SK-N-SH (cell line): ENCODE measurements around the gene SH2D5. TPM values are rescaled to one million over a fixed set of nuclear protein-coding genes. Genes with fewer than 3 reads are reported as not detected.
A peak's percentile ranks its signal among the peaks of the same experiment; 100 is the strongest.

Source experiments
- CTCF ChIA-PET: fragments of 300-600, 350-600 bp; formaldehyde crosslinking; extraction: SDS; loops from one replicate; lab custom pipeline; 2021; lab: Yijun Ruan, JAX
- POLR2A ChIA-PET: fragments of 350-600 bp; sonication (Branson Sonifier 250); formaldehyde crosslinking; extraction: SDS; loops from one replicate; lab custom pipeline; 2020; ENCODE audit warnings: antibody characterized with exemption, inconsistent platforms; lab: Yijun Ruan, JAX
- DNase-seq: peaks from one replicate; pipeline ENCODE4 v3.0.0; 2012
- H2AFZ ChIP-seq: fragments of 200-600 bp; sonication (generic); 2 replicates; pipeline ENCODE4 v1.8.1; 2016; ENCODE audit warnings: antibody characterized with exemption, mild to moderate bottlenecking, low read depth
- H3F3A ChIP-seq: fragments of 200-600 bp; sonication (generic); replicated peaks from 2 replicates; pipeline ENCODE3; 2016; ENCODE audit warnings: antibody characterized with exemption, mild to moderate bottlenecking; ENCODE audit not compliant: insufficient read depth
- H3K27ac ChIP-seq, 2 experiments: fragments of 200-500 bp in 1 of 2; fragments of 200-600 bp in 1 of 2; sonication (Bioruptor generic) in 1 of 2; sonication (generic), shearing (Covaris generic) in 1 of 2; 2 replicates each; pipeline versions ENCODE4 v1.5.1 to v1.6.1; 2014 to 2016; ENCODE audit warnings: low read depth in 2 of 2, inconsistent platforms in 1 of 2, low read length in 1 of 2, mild to moderate bottlenecking in 1 of 2, mixed read lengths in 1 of 2
- H3K27me3 ChIP-seq: fragments of 200-600 bp; sonication (generic), shearing (Covaris generic); 2 replicates; pipeline ENCODE4 v1.6.1; 2016; ENCODE audit warnings: mixed run types; ENCODE audit not compliant: insufficient read depth
- H3K36me3 ChIP-seq, 2 experiments: fragments of 200-500 bp in 1 of 2; fragments of 200-600 bp in 1 of 2; sonication (Bioruptor generic) in 1 of 2; sonication (generic) in 1 of 2; replicated peaks in 1 of 2; 2 replicates each; pipeline versions ENCODE3 to v1.5.1; 2014 to 2016; ENCODE audit warnings: low read length in 1 of 2, mild to moderate bottlenecking in 1 of 2; ENCODE audit not compliant: insufficient read depth in 2 of 2, control insufficient read depth in 1 of 2
- H3K4me1 ChIP-seq, 2 experiments: fragments of 200-500 bp in 1 of 2; fragments of 200-600 bp in 1 of 2; sonication (Bioruptor generic) in 1 of 2; sonication (generic), shearing (Covaris generic) in 1 of 2; 2 replicates each; pipeline versions ENCODE4 v1.5.1 to v1.6.1; 2014 to 2016; ENCODE audit warnings: low read depth in 1 of 2, low read length in 1 of 2, mixed run types in 1 of 2; ENCODE audit not compliant: insufficient read depth in 2 of 2, control insufficient read depth in 1 of 2
- H3K4me2 ChIP-seq: fragments of 200-600 bp; sonication (generic), shearing (Covaris generic); 2 replicates; pipeline ENCODE4 v1.6.1; 2017; ENCODE audit warnings: mixed run types
- H3K4me3 ChIP-seq, 2 experiments: fragments of 200-500 bp in 1 of 2; fragments of 200-600 bp in 1 of 2; sonication (Bioruptor generic) in 1 of 2; sonication (generic), shearing (Covaris generic) in 1 of 2; 2 replicates each; pipeline versions ENCODE4 v1.5.1 to v1.8.1; 2014 to 2016; ENCODE audit warnings: low read depth in 2 of 2, inconsistent platforms in 1 of 2, low read length in 1 of 2, mild to moderate bottlenecking in 1 of 2, mixed read lengths in 1 of 2, moderate library complexity in 1 of 2
- H3K79me2 ChIP-seq: fragments of 200-600 bp; sonication (generic); 2 replicates; pipeline ENCODE4 v1.8.1; 2017; ENCODE audit warnings: mild to moderate bottlenecking; ENCODE audit not compliant: insufficient read depth
- H3K9ac ChIP-seq: fragments of 200-600 bp; sonication (generic); 2 replicates; pipeline ENCODE4 v1.6.1; 2017; ENCODE audit warnings: mixed run types
- H3K9me2 ChIP-seq: fragments of 200-600 bp; sonication (generic); 2 replicates; pipeline ENCODE4 v1.6.1; 2017; ENCODE audit warnings: mixed run types
- H3K9me3 ChIP-seq: fragments of 200-600 bp; sonication (generic); 2 replicates; pipeline ENCODE4 v1.6.1; 2017; ENCODE audit warnings: mixed run types, mild to moderate bottlenecking, moderate library complexity
- H4K20me1 ChIP-seq: fragments of 200-600 bp; sonication (generic); 2 replicates; pipeline ENCODE4 v1.6.1; 2017; ENCODE audit warnings: mild to moderate bottlenecking, mixed run types; ENCODE audit not compliant: insufficient read depth
- CHD2 ChIP-seq: fragments of 150-350 bp; IDR thresholded peaks from 2 replicates; pipeline ENCODE4 v1.6.1; 2018; ENCODE audit warnings: low read length; ENCODE audit not compliant: partially characterized antibody
- ELF1 ChIP-seq: IDR thresholded peaks from 2 replicates; pipeline ENCODE4 v1.4.0; 2012
- EZH2phosphoT487 ChIP-seq: fragments of 200-600 bp; sonication (generic); IDR thresholded peaks from 2 replicates; pipeline ENCODE4 v1.6.1; 2017; ENCODE audit warnings: low read depth, mixed run types, mild to moderate bottlenecking, antibody characterized with exemption, moderate library complexity, borderline replicate concordance
- FOSL2 ChIP-seq: IDR thresholded peaks from 2 replicates; pipeline ENCODE4 v1.4.0; 2012; ENCODE audit warnings: low read depth, mild to moderate bottlenecking, moderate library complexity, borderline replicate concordance
- FOXJ3 ChIP-seq: sonication (generic); formaldehyde crosslinking; IDR thresholded peaks from 2 replicates; pipeline ENCODE4 v1.5.1; 2020; ENCODE audit warnings: mild to moderate bottlenecking, missing genetic modification reagents
- GABPA ChIP-seq: IDR thresholded peaks from 2 replicates; pipeline ENCODE4 v1.4.0; 2012; ENCODE audit warnings: low read depth, mild to moderate bottlenecking
- GATA2 ChIP-seq: sonication (generic); formaldehyde crosslinking; IDR thresholded peaks from 2 replicates; pipeline ENCODE4 v1.5.0; 2020; ENCODE audit warnings: mild to moderate bottlenecking, missing genetic modification reagents
- MEF2A ChIP-seq: IDR thresholded peaks from 2 replicates; pipeline ENCODE4 v1.4.0; 2012; ENCODE audit warnings: low read depth, borderline replicate concordance
- MXI1 ChIP-seq: IDR thresholded peaks from 2 replicates; pipeline ENCODE4 v1.6.1; 2012; ENCODE audit warnings: mild to moderate bottlenecking, low read depth, low read length, improper control_type of control experiment
- NRF1 ChIP-seq: IDR thresholded peaks from 2 replicates; pipeline ENCODE4 v1.6.1; 2012; ENCODE audit warnings: low read depth, mild to moderate bottlenecking, low read length
- POLR2AphosphoS5 ChIP-seq: IDR thresholded peaks from 2 replicates; pipeline ENCODE4 v1.6.1; 2012; ENCODE audit warnings: low read depth, low read length
- RAD21 ChIP-seq: IDR thresholded peaks from 2 replicates; pipeline ENCODE4 v1.6.1; 2012; ENCODE audit warnings: mild to moderate bottlenecking, low read length
- RCOR1 ChIP-seq: fragments of 150-350 bp; IDR thresholded peaks from 2 replicates; pipeline ENCODE4 v1.6.1; 2017; ENCODE audit warnings: antibody characterized with exemption, low read length
- REST ChIP-seq: IDR thresholded peaks from 2 replicates; pipeline ENCODE4 v1.6.1; 2012; ENCODE audit warnings: mild to moderate bottlenecking, low read depth, low read length, moderate library complexity
- TAF1 ChIP-seq: IDR thresholded peaks from 2 replicates; pipeline ENCODE4 v1.6.1; 2012; ENCODE audit warnings: low read depth, mild to moderate bottlenecking, low read length, moderate library complexity, borderline replicate concordance
- TCF12 ChIP-seq: IDR thresholded peaks from 2 replicates; pipeline ENCODE4 v1.4.0; 2012
- TEAD4 ChIP-seq: IDR thresholded peaks from 2 replicates; pipeline ENCODE4 v1.4.0; 2012; ENCODE audit warnings: mild to moderate bottlenecking, borderline replicate concordance; ENCODE audit not compliant: insufficient read depth
- WGBS: methylation state at CpG from one replicate; pipeline ENCODE4 v1.1.6; 2017; ENCODE audit warnings: low lambda C conversion rate; 5-methylcytosine and 5-hydroxymethylcytosine counted together
- polyA plus RNA-seq, 3 experiments: library from polyadenylated mRNA; depleted of rRNA; stranded (reverse); fragments of >200 nt; gene quantifications; 2 replicates each; pipeline ENCODE4 v1.2.3, GENCODE V29; 2012
- TF ChIP-seq, protein P1 (sequence below): IDR thresholded peaks from 2 replicates; pipeline ENCODE4 v1.4.0; 2012; ENCODE audit warnings: low read depth, borderline replicate concordance
- TF ChIP-seq, protein P2 (sequence below): fragments of 200-600 bp; sonication (generic); IDR thresholded peaks from 2 replicates; pipeline ENCODE4 v1.6.1; 2017; ENCODE audit warnings: antibody characterized with exemption, mild to moderate bottlenecking, moderate library complexity

Gene SH2D5
- polyA plus RNA-seq, 1 of the 3 experiments (the other 2 are of a cell fraction): 6.1 TPM

DNA sequence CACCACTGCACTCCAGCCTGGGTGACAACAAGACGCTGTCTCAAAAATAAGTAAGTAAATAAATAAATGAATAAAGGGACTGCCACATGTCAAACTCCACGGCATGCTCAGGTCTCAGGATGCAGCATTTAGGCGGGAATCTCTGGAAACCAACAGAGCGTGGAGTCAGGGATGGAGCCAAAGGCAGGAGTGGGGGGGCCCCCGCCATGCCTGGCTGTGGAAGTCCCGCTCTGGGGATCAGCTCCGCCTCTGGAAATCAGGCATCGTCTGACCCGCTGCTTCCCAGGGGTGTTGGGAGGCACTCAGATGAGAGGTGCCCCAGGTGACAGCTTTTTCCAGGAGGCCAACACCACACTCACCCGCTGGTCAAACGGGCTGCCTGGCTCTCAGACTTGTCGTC, 34.9 kb downstream of the SH2D5 start:
- TF ChIP-seq GATA2 (CRISPR knock-in tag) (no peak), TAF1 (no peak), TEAD4 (no peak), TCF12 (no peak), NRF1 (no peak), RAD21 (no peak), EZH2phosphoT487 (no peak), CHD2 (no peak), ELF1 (no peak), MXI1 (no peak), REST (no peak), GABPA (no peak), POLR2AphosphoS5 (no peak), MEF2A (no peak), RCOR1 (no peak), FOSL2 (no peak), FOXJ3 (CRISPR knock-in tag) (no peak)
- TF ChIP-seq, protein P1, sequence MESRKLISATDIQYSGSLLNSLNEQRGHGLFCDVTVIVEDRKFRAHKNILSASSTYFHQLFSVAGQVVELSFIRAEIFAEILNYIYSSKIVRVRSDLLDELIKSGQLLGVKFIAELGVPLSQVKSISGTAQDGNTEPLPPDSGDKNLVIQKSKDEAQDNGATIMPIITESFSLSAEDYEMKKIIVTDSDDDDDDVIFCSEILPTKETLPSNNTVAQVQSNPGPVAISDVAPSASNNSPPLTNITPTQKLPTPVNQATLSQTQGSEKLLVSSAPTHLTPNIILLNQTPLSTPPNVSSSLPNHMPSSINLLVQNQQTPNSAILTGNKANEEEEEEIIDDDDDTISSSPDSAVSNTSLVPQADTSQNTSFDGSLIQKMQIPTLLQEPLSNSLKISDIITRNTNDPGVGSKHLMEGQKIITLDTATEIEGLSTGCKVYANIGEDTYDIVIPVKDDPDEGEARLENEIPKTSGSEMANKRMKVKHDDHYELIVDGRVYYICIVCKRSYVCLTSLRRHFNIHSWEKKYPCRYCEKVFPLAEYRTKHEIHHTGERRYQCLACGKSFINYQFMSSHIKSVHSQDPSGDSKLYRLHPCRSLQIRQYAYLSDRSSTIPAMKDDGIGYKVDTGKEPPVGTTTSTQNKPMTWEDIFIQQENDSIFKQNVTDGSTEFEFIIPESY: no peak
- TF ChIP-seq, protein P2, sequence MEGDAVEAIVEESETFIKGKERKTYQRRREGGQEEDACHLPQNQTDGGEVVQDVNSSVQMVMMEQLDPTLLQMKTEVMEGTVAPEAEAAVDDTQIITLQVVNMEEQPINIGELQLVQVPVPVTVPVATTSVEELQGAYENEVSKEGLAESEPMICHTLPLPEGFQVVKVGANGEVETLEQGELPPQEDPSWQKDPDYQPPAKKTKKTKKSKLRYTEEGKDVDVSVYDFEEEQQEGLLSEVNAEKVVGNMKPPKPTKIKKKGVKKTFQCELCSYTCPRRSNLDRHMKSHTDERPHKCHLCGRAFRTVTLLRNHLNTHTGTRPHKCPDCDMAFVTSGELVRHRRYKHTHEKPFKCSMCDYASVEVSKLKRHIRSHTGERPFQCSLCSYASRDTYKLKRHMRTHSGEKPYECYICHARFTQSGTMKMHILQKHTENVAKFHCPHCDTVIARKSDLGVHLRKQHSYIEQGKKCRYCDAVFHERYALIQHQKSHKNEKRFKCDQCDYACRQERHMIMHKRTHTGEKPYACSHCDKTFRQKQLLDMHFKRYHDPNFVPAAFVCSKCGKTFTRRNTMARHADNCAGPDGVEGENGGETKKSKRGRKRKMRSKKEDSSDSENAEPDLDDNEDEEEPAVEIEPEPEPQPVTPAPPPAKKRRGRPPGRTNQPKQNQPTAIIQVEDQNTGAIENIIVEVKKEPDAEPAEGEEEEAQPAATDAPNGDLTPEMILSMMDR: no peak
- no peaks in the 10 kb centered on the region for H3K27me3 ChIP-seq
- H3K27ac ChIP-seq: peak overlapping the region in 1 of 2 experiments; percentile 95; a peak in 2 of 4 replicates
- H3K36me3 ChIP-seq: no peaks in the 10 kb centered on the region
- H3K4me3 ChIP-seq: peak overlapping the region in 1 of 2 experiments; percentile 70; a peak in 1 of 4 replicates
- H3F3A ChIP-seq: peaks cover 9% of the 10 kb centered on the region
- H3K9me2 ChIP-seq: no peaks in the 10 kb centered on the region
- no peak for DNase-seq
- H3K79me2 ChIP-seq: no peaks in the 10 kb centered on the region
- ChIA-PET POLR2A (interaction anchor here (1.4 kb wide), 1 partner anchor 497 kb away, joined by 6 read pairs; no protein-coding TSS in a partner anchor), CTCF (interaction anchor here (0.5 to 7.0 kb wide), 30 partner anchors 9 to 671 kb away, joined by 3 to 127 read pairs (median 4); partner anchors contain the start of gene KIF17)
- WGBS: 95% methylated on average over 6 of the region's 12 CpGs
- no peaks in the 10 kb centered on the region for H3K9me3 ChIP-seq
- no peaks in the 10 kb centered on the region for H4K20me1 ChIP-seq
- peaks cover 3 to 21% of the 10 kb centered on the region in 2 experiments; a peak in 3 of 4 replicates for H3K4me1 ChIP-seq
- peak overlapping the region; percentile 97 for H3K4me2 ChIP-seq
- no peak overlapping the region for H2AFZ ChIP-seq
- H3K9ac ChIP-seq: peak overlapping the region; percentile 73; the same call in 1 of the 2 replicates
